HG03354 (cell line): Measurements from ENCODE around the gene CLDN12.

ENCODE experiments used
- ATAC-seq: cut with Tn5 transposase; IDR thresholded peaks from one replicate; pipeline ENCODE4 v1.9.1; 2021; ENCODE audit warnings: mild to moderate bottlenecking; ENCODE audit not compliant: unreplicated experiment, poor library complexity, severe bottlenecking

CLDN12 gene

GRCh38 chr7:90403174-90404113 is at the start of gene CLDN12:
Gene CLDN12, plus strand, starts transcription at chr7:90403461. Its CDS starts 9,216 bp downstream, at chr7:90412677.
- peak; percentile 98 for ATAC-seq

- ATAC-seq: no peak
These were observed 19.8 kb upstream of the CLDN12 start for GRCh38 chr7:90383422-90383821.

GRCh38 chr7:90383861-90384260 is 19.4 kb upstream of the CLDN12 start:
- no peak for ATAC-seq

- no peak for ATAC-seq
These were observed 18.8 kb upstream of the CLDN12 start for GRCh38 chr7:90384433-90384832.

DNA sequence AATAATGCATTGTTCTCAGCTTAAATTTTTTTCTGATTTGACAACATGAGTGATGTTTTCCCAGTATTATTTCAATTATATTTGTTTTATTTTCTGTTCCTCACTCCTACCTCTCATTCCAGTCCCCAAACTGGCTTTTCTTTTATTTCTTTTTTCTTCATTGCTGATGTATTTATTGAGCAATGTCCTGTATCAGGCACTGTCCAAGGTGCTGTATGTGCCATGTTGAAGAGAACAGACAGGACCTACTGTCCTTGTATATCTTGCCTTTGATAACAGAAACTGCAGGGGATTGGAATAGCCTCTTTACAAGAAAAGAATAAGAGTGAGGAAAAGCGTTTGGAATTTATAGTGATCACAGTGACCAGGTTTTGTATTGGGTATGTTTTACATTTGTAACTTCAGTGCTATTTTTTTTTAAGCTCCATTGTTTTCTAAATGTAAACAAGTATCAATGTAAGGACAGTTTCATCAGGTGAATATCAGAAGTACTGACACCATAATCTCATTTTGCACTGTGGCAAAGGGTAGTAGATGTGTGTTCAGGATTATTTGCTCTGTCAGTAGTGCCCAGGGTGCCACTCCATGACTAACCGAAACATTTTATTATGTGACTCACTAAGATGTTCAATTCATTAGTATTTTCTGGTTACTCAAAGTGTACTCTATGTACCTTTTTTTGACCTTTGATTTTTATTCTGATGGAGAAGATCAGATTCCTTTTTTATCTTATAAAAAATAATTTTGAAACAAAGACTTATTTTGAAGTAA is 15.6 kb upstream of the CLDN12 start:
- ATAC-seq: no peak

DNA sequence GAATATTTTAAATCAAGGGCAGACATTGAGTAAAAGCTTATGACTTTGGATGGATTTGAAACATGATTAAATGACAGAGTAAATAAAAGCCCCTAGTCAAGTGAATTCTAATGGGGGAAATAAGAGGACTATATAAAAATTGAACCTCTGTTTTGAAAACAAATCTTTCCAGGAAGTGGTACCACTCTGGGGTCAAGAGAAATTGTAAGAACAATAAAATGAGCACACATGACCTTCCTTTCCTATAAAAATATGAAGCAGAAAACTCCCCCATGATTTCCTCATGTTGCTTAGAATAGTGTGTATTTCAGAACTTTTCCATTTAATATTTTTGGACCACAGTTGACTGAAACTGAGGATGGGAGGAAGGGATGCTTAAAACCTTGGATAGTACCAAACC is 12.3 kb upstream of the CLDN12 start:
- no peak for ATAC-seq

- ATAC-seq: no peak
These were observed 11.8 kb upstream of the CLDN12 start for GRCh38 chr7:90391488-90391887.

GRCh38 chr7:90396420-90396819 is 6.8 kb upstream of the CLDN12 start:
- no peak for ATAC-seq

- no peak for ATAC-seq
These were observed 1.3 kb upstream of the CLDN12 start for GRCh38 chr7:90401989-90402388.

DNA sequence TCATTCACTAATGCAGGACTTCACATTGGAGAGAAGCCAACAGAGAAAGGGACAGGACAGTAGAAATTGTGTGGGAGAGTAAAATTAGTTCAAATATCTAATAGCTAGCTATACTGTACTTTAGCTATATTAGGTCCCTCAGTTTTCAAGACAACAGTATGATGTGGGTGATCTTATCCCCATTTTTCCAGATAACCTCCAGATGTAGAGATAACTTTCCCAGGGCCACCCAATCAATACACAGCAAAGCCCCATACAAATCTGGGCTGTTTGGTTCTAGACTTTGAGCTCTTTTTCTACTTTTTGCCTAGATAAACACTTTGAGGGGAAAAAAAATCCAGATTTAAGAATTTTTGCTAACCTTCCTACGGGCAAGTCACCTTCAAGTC is 482 bp upstream of the CLDN12 start:
- no peak for ATAC-seq

- no peak for ATAC-seq
These were observed 1.5 kb downstream of the CLDN12 start for GRCh38 chr7:90404777-90405176.

DNA sequence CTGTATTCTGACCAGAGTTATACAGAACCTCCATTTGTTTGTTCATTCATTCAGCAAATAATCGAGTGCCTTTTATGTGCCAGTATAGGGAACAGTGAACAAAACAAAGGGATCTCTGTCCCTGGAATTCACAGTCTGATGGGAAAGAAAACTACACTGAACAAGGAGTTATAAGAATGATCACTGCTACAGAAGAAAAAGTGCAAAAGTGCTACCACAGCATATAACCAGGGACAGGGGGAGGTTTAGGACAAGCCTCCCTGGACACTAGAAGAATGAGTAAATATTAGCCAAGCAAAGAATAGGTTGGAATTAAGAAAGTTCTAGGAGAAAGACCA is 4.2 kb downstream of the CLDN12 start:
- no peak for ATAC-seq

DNA sequence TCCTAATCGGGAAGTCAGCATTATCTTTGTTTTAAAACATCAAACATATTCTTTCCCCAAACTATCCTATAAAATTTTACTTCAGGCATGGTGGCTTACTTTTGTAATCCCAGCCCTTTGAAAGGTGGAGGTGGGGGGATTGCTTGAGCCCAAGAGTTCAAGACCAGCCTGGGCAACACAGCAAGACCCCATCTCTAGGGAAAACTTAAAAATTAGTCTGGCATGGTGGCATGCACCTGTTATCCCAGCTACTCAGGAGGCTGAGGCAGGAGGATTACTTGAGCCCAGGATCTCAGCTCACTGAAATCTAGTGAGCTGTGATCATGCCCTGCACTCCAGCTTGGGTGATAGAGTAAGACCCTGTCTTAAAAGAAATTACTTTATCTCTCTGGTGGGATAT is 4.9 kb downstream of the CLDN12 start:
- no peak for ATAC-seq

DNA sequence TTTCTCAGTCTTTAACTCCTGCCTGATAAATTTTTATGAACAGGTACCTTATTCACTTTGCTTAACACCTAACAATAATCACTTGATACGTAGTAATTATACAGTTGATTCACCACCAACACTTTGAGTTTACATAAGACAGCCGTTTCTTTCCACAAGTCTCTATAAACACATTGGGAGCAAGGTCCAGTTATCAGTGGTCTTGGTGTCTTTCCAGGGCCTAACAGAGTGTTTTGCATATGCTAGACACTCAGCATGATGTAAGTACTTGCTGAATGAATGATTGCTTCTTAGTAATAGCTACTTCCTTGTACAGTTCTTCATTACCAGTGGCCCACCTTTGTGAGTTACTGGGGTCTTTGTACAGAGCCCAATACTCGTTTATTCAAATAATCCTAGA is 6.4 kb downstream of the CLDN12 start:
- no peak for ATAC-seq

DNA sequence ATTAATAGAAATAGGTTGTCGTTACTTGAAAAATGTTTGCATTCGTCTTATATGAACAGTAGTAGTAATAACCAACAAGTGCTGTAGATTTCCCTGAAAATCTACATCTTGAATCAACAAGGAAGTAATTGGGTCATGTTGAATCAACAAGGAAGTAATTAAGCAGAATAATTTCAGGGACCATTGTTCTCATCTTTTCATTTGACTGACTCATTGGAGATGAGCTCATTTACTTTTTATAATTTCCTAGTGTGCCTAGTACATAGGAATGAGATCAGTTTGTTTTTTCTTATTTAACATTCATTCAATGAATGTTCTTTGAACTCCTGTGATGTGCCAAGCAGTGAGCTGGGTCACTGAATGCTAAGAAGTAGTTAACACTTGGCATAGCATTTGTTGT is 8.2 kb downstream of the CLDN12 start:
- no peak for ATAC-seq

- ATAC-seq: peak; percentile 62
These were observed 9.4 kb downstream of the CLDN12 start for GRCh38 chr7:90412458-90413184.

DNA sequence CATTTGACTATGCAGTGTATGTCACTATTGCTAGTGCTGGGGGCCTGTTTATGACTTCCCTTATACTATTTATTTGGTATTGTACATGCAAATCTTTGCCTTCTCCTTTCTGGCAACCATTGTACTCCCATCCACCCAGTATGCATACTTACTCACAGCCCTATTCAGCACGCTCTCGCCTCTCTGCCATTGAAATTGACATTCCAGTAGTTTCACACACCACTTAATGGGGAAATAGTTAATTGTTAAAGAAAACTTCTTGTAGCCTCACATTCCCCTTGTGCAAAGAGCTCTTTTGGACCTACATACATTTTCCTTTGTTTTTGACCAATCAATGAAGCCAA is 9.9 kb downstream of the CLDN12 start:
- ATAC-seq: no peak

- no peak for ATAC-seq
These were observed 18.4 kb downstream of the CLDN12 start for GRCh38 chr7:90421651-90422050.

DNA sequence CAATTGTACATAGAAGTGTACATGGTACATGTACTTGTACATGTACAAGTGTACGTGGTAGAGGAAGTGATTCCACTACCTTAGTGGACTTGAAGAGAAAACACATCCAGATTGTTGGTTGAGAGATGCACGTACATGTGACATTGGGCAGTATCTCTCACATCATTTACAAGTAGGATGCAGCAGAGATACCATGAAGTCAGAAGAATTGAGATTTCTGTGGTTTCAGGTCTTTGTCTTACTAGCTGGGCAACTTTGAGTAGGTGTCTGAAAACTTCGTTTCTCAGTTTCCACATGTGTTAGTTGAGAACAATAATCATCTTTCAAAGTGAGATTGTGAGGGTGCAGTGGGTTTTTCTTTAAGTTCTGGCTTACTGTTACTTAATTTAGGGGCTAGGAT is 21.5 kb downstream of the CLDN12 start:
- peak; percentile 77 for ATAC-seq

DNA sequence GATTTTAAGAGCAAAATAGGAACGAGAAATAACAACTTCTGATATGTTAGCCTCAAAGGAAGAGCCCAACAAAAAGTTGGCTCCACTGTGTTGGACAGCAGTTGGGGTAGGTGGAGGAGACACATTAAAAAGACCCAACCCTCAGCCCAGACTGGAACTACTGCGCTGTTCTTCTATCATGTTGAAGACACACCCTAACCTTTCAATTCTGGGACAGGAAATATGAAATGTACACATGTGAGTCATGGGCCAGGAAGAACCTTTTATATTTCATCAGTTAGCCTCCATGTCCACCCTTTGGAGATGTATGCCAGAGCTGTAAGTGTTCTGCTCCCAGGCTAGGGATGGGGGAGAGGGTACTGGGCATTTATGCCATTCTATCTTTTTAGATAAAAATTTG is 22.1 kb downstream of the CLDN12 start:
- ATAC-seq: no peak
